Measurements from ENCODE around the gene KLF8. TPM values are rescaled to one million over a fixed set of nuclear protein-coding genes. Genes with fewer than 3 reads are reported as not detected.

KLF8 gene
- total RNA-seq, 1 experiment from 2014 or later = 7.3 TPM

- H3K23ac ChIP-seq (ENCODE audit: insufficient read length, low read depth, low read length) = no peak overlapping the region
- no peak for DNase-seq
- H4K5ac ChIP-seq (ENCODE audit: insufficient read length, low read depth, low read length) = no peak overlapping the region
- no peak overlapping the region for H3K4ac ChIP-seq (ENCODE audit: low read depth, low read length)
- no peak overlapping the region for H3K9ac ChIP-seq (ENCODE audit: extremely low read depth, insufficient read length, low read length)
- H3T11ph ChIP-seq (ENCODE audit: low read length) = no peak overlapping the region
- no peak overlapping the region for H3K27ac ChIP-seq (ENCODE audit: insufficient read length, low read depth, low read length)
- no peak overlapping the region for H3K56ac ChIP-seq (ENCODE audit: insufficient read length, low read depth, low read length)
- H2BK120ac ChIP-seq (ENCODE audit: low read depth, low read length, poor library complexity, severe bottlenecking) = no peak overlapping the region
- Mint-ChIP-seq H3K9me3 (peaks cover 73 to 85% of the 10 kb centered on the region in 2 experiments), H3K27me3 (ENCODE audit: low read depth) (no peaks in the 10 kb centered on the region), H3K27ac (no peak overlapping the region), H3K4me1 (no peaks in the 10 kb centered on the region), H3K4me3 (no peak overlapping the region), H3K36me3 (ENCODE audit: insufficient read depth in 1 of 3, low read depth in 3 of 3) (peaks cover 10 to 18% (median 11%) of the 10 kb centered on the region in 3 experiments)
- no peak overlapping the region for H4K8ac ChIP-seq (replicated peaks; ENCODE audit: insufficient read length, low read depth, low read length)
- no peak overlapping the region for H4K91ac ChIP-seq (ENCODE audit: insufficient read length, low read depth, low read length)
- H2AFZ ChIP-seq (ENCODE audit: low read length) = no peak overlapping the region
- H2BK5ac ChIP-seq (ENCODE audit: insufficient read length, low read length) = no peak overlapping the region
- no peaks in the 10 kb centered on the region for H3K23me2 ChIP-seq (ENCODE audit: insufficient read length, low read depth, low read length, poor library complexity, severe bottlenecking)
- no peak overlapping the region for H2BK15ac ChIP-seq (ENCODE audit: low read depth, low read length)
- H3K9me3 ChIP-seq (ENCODE audit: control insufficient read depth, low read depth, low read length) = peaks cover 7% of the 10 kb centered on the region
- no peaks in the 10 kb centered on the region for H3K4me1 ChIP-seq (ENCODE audit: insufficient read depth, low read length)
- H3K27me3 ChIP-seq (ENCODE audit: insufficient read depth, low read length) = no peaks in the 10 kb centered on the region
- no peak overlapping the region for H3K14ac ChIP-seq (ENCODE audit: insufficient read depth, low read length)
- no peaks in the 10 kb centered on the region for H3K79me2 ChIP-seq (ENCODE audit: insufficient read depth, low read length)
- no peak overlapping the region for H2BK20ac ChIP-seq (ENCODE audit: low read depth, low read length, poor library complexity, severe bottlenecking)
- WGBS (ENCODE audit: extremely low coverage, insufficient read length, low lambda C conversion rate) = no CpG with 5 or more reads among the region's 2 CpGs
- H3K4me2 ChIP-seq (ENCODE audit: insufficient read depth, insufficient read length, low read length) = no peak overlapping the region
- no peaks in the 10 kb centered on the region for H3K79me1 ChIP-seq (ENCODE audit: insufficient read depth, low read depth, low read length, poor library complexity, severe bottlenecking)
- H2AK5ac ChIP-seq (ENCODE audit: insufficient read length, low read length) = no peak overlapping the region
- H3K18ac ChIP-seq (ENCODE audit: insufficient read length, low read depth, low read length) = no peak overlapping the region
- H4K20me1 ChIP-seq (ENCODE audit: control insufficient read depth, insufficient read depth, insufficient read length) = no peaks in the 10 kb centered on the region
- no peak for TF ChIP-seq CTCF (conservative IDR thresholded peaks at IDR 0.05)
- no peak overlapping the region for H2BK12ac ChIP-seq (ENCODE audit: insufficient read length, low read depth, low read length)
These were observed 78.4 kb downstream of the KLF8 start for GRCh38 chrX:56310581-56310980.

Data from H9 (cell line).